GM11168 (cell line): ENCODE results near the gene RBM4.

Source experiments
- in situ Hi-C: fragments of 300-500 bp; cut with MboI; formaldehyde crosslinking; loops from one replicate; pipeline ENCODE4 v1.12.0; 2022; ENCODE audit warnings: low sequenced_read_pairs; ENCODE audit not compliant: unreplicated experiment

The RBM4 gene

GRCh38 chr11:66646828-66647227 lies 8.3 kb downstream of the RBM4 start:
- in situ Hi-C loops = no loop called here

DNA sequence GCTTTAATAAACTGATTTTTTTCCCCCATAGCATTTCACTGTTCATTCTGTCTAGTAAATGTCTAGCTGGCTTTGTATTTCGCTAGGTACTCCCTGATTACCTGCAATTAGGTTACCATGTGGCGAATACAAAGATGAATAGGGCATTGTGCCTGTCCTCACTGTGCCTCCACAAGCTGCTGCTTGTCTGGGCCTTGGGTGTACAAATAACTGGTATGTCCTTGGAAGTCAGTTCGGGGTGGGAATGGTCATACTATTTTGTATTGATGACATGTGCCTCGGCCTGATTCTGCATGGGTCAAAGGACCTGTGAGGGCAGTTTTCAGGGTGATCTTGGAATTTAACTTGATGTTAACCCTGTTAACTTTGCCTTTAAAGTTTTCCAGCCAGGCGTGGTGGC lies 11.4 kb downstream of the RBM4 start:
- in situ Hi-C loops = no loop called here

DNA sequence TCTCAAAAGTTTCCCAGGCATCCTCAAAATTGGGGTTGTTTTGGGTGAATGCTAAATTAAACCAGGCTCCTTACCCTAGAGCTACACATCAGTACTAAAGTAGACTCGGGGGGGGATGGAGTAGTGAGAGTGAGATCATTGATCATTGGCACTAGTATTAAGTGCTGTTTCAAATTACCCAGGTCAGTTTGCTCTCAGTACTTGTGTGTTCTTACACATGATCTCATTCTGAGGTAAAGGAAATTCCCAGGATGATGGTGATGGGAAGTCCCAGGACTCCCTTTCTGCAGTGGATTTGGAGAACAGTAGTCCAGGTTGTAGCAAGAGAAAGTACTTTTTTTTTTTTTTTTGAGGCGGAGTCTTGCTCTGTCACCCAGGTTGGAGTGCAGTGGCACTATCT lies 12.5 kb downstream of the RBM4 start:
- in situ Hi-C loops = no loop called here

DNA sequence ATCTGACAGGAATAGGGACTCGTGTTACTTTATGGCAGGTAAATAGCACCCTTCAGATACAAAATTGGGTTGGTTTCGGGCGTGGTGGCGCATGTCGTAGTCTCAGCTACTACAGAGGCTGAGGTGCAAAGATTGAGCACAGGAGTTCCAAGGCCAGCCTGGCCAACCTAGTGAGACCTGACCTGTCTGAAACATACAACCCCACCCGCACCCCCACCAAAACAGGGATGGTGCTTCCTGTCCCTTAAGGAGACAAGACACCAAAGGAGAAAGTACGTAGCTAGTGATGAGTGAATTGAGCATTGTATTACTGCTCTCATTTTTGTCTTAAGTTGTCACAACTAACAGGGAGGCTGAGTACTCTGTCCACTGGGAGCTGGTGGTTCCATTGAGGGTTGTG lies 14.1 kb downstream of the RBM4 start:
- in situ Hi-C loops = no loop called here

GRCh38 chr11:66653123-66653522 lies 14.6 kb downstream of the RBM4 start:
- in situ Hi-C loops = no loop called here

DNA sequence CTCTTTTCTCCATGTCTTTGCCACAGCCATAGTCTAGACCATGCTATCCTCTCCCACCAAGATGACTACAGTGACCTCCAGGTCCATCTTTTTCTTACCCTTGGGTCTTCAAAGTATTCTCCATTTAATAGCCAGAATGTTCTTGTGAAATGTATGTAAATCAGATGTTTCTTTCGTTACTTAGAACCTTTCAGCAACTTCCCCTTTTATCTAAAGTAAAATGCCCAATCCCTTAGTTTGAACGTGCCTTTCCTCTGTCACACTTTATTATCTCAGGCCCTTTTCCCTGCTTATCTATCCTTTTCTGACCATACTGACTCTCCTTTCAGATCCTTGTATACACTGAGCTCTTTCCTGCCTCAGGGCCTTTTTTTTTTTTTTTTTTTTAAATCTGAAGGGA lies 21.3 kb downstream of the RBM4 start:
- in situ Hi-C loops = no loop called here

DNA sequence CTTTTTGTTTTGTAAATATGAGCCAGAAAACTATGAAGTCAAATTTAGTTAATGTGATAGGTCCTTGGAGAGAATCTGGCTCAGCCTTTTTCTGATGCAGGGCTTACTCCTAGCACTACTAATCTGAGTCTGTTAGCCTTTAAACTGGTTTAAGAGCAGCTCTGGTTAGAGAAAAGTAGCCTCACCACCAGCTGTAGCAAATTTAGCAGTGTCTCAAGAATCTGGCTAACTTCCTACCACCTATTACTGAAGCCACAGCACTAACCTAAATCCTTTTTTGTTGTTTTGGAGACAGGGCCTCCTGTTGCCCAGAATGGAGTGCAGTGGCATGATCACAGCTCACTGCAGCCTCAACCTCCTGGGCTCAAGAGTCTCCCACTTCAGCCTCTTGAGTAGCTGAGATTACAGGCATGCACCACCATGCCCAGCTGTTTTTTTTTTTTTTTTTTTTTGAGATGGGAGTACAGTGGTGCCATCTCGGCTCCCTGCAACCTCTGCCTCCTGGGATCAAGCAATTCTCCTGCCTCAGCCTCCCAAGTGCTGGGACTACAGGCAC lies 25.3 kb downstream of the RBM4 start:
- in situ Hi-C loops = no loop called here

DNA sequence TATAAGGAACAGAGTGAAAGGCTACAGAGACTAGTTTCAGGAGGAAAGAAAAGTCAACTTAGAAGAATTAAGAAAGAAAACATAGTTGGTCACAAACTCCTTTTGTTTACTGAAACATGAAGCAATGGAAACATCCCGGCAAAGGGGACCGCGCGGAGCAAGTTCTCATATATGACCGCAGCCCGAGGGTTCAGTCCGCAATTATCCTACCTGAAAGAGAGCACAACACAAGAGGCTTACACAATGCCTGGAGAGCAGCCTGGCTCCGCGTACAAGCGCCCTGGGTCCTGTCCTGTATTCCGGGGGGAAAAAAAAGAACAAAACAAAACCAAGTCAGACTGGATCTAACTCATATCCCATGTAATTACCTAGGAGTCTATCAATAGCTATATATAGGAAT lies 26.9 kb downstream of the RBM4 start:
- in situ Hi-C loops = no loop called here

- in situ Hi-C loops = loop anchor here (5.0 kb wide), 1 partner anchor 89 kb away; no protein-coding TSS in a partner anchor
These were observed 32.3 kb downstream of the RBM4 start for GRCh38 chr11:66670816-66671215.

DNA sequence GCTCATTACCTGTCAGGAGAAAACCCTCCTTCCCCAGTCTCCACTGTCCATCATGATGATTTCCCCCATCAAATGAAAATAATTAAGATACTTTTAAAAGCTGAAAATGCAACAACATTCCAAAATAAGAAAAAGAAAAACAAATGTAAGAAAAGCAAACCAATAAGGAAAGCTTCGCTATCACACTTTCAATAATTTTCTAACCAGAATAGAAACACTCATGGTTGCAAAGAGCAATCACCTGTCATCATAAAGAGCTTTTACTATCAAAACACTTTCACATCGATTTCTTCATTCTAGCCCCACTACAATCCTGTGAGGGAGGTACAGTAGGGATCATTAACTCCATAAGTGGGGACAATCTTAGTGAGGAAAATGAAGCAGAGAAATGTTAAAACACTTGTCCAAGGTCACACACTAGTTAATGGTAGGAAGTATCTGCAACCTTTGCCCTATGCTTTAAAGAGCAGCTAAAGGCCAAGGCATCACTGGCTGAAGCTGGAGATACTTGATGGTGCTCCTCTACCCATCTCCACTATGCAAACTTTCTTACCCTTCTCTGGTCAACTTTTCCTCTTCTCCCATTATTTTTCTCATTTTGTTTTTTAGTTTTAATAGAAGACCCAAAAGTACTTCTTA lies 36.6 kb downstream of the RBM4 start:
- in situ Hi-C loops = loop anchor here (5.0 kb wide), 1 partner anchor 93 kb away; no protein-coding TSS in a partner anchor

DNA sequence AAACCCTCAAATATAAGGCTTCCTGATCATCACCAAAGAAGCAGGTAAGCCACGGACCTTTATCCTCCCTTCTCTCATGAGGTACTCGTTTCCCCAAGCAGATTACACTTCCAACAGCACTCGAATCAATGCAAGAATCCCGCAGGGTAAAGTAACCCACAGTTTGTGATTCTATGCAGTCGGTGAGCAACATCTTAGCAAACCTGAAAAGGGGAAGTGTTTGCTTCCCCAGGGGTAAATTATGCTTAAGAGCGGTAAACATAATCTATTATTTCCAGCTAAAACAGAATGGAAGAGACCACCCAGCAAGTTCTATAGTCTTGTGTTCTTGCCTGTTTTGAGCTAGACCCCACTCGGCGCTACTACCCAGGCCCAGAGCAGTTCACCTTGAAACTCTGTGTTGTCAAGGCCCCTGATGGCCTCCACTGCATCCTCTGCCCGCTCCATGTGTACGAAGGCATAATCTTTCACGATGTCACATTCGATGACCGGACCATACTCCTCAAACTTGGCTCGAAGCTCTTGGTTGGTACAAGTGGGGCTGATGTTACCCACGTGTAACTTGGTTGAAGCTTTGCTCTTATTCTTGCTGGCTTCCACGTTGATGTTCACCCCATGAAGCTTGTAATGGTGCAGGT lies 37.9 kb downstream of the RBM4 start:
- in situ Hi-C loops = no loop called here

DNA sequence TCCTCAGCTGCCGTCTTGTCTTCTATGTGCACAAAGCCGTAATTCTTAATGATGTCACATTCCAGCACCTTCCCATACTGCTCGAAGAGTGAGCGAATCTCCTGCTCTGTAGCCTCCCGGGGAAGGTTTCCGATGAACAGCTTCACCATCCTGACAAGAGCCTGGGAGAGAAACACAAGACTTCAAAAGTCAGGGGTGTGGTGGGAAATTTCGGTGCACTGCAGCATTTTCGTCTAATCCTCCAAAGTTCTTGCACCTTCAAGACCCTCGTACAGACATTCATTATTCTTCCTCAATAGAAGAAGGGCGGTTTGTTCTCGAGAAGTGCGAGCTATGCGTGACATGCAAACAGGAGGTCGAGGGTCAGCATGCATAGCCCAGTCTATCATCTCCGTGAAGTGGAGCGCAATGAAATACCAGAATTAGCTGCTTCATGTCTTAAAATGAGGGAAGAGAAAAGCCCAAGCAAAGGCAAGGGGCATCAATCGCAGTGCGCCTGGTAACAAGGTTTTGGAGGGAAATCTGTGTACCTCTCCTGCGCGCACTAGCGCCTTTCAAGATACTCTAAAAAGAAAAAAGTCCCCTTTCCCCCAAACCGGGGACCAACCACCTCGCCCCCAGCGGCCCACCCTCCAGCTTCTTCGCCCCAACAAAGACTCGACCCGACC lies 38.6 kb downstream of the RBM4 start:
- in situ Hi-C loops = no loop called here

DNA sequence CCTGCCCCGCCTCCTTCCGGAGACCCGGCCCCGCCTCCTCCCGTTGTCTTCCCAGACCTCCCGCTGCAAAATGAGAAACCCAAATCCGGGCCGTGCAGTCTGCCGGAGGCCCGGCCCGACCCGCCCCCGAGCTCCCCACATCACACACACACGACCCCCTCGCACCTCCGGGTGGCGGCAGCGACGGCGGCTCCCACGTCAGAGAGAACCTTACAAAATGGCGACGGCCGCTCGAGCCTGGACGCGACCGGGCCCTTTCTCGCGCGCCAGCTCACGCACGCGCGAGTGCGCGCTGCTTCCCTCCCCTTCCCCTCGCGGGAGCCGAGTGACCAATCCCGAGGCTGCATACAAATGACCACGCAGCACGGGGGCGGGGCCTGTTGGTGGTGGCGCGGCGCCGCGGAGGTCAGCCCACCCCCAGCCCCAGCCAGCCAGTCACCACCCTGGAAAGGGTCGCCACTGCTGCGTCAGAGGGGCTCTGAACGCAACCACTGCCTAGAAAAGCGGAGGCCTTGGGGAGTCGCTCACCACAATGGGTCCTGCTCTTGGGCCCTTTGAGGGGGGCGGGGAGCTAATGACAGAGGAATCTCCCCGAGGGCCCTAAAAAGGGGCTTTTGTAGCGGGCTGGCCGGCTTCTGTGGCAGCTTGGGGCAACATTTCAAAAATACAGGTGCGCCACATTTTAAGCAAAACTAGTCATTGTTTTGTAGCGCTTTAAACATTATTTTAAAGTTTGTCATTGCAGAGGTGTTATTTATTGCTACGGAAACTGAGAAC lies 39.3 kb downstream of the RBM4 start, which contains the start of gene RBM4B:
RBM4B (minus strand) TSS at position 289 of the 777 bp plus-strand sequence. CDS start 808 bp downstream, outside the sequence.
- in situ Hi-C loops = no loop called here

- in situ Hi-C loops = no loop called here
These were observed 42.6 kb downstream of the RBM4 start for GRCh38 chr11:66680966-66681645.

- in situ Hi-C loops = no loop called here
These were observed 45.4 kb downstream of the RBM4 start for GRCh38 chr11:66683877-66684276.

- in situ Hi-C loops = no loop called here
These were observed 46.1 kb downstream of the RBM4 start for GRCh38 chr11:66684635-66685034.

- in situ Hi-C loops = no loop called here
These were observed 47.0 kb downstream of the RBM4 start for GRCh38 chr11:66685276-66686099.

GRCh38 chr11:66686100-66686785 lies 47.7 kb downstream of the RBM4 start:
- in situ Hi-C loops = no loop called here
